Stimulated activated CD4-positive, alpha-beta T cell treated with anti-CD3 and anti-CD28 coated beads, Interleukin-4, amount 100 ng/mL, for 48 hours (primary cell): Measurements from ENCODE around the gene CSAD.
A peak's percentile ranks its signal among the peaks of the same experiment; 100 is the strongest.

Experiments
- DNase-seq, 2 donors: peaks; one replicate each; pipeline ENCODE4 v3.0.0-alpha.2; 2020; ENCODE audit warnings: low read depth in 2 of 2

The CSAD gene

DNA sequence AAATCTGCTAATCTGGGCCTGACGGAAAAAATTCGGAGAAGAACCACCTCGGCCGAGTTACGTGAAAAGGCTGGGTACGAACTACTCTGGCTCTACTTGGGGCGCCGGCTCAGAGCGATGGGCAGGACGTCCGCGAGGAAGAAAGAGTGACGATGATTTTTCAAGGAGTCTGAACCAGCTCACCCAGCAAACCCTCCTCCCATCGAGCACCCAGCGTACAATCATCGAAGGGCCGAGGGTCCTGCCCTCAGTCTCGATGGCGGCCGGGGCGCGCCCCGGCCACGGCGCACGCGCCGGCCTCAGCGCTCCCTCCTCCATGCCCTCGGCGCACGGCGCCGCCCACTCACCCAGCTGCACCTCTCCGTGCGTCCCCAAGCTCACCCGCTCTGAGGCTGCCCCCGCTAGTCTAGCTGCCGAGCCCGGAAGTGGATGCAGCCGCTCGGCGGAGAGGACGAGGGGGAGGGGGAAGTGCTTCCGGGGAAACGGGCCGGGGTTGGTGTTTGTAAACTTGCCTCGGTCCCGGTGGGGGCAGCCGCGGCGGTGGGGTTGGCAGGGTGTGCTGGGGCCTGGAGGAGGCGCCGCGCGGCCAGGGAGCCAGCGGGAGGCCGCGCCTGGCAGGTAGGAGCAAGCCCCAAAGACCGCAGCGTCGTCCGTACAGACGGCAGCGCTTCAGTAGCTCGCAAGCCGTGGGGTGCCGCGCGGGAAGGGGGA, at the start of gene CSAD, which contains the start of gene ZNF740:
Gene CSAD (minus strand): TSS at position 706 of the 711 bp plus-strand sequence. CDS start 7,455 bp downstream, outside the sequence.
Gene ZNF740 (plus strand): TSS at position 503 of the 711 bp plus-strand sequence. CDS start 1,262 bp downstream, outside the sequence.
- DNase-seq = peak; percentile 96 to 99

GRCh38 chr12:53230108-53230845, 49.6 kb upstream of the CSAD start:
- no peak for DNase-seq

GRCh38 chr12:53229454-53229853, 48.7 kb upstream of the CSAD start:
- DNase-seq = no peak

DNA sequence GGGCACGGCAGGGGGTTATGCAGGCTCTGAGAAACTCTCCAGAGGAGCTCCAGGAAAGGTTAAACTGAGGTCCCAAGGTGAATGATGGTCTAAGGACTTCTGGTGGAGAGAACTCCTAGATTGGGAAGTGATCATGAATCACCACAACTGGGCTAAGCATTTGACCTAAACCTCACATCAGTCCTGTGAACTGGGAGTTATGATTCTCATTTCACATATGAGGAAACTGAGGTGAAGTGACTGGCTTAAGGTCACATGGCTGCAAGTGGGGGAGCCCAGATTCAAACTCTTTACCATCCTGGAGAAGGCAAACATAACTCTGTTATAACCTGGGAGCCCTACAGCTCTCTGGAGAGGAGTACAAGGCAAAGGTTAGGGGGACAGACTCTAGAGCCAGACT, 47.1 kb upstream of the CSAD start:
- DNase-seq = no peak

- no peak for DNase-seq
Measured at GRCh38 chr12:53227341-53227740, 46.6 kb upstream of the CSAD start.

DNA sequence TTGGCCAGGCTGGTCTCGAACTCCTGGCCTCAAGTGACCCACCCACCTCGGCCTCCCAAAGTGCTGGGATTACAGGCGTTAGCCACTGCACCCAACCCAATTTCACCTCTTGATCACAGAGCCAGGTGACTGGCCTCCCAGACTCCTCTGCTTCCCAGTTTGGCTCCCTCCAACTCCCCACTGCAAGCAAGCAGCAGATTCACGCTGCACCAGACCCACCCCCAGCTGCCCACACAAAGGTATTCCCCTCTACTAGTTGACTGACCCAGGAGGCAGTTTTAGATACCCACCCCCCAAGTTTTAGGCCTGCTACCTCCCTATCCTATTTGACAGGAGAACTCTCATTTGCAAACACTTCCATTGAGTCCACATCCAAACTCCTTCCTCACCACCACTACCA, 46.1 kb upstream of the CSAD start:
- DNase-seq = no peak

DNA sequence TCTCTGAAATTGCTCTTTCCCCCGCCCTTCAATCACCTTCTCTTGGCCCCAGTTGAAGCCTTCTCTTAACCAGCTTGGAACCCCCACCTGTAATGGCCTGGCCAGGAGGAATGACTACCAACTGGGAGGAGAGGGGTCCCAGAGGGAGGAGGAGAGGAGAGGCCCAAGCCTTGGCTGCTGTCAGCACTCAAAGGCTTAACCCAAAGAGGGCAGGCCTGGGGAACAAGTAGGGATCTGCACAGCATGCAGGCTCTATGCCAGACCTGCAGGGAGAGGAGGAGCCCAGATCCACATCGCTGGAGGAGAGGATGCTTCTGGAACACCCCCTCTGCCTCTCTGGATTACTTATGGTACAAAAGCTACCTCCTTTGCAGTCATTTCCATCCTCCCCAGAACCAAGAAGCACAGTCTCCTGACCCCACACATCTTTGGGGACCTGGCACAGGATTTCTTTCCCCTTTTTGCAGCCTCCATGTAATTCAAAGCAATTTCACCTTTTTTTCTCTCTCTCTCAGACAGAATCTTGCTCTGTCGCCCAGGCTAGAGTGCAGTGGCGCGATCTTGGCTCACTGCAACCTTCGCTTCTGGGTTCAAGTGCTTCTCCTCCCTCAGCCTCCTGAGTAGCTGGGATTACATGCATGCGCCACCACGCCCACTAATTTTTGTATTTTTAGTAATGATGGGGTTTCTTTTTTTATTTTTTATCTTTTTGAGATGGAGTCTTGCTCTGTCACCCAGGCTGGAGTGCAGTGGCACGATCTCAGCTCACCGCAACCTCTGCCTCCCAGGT, 45.1 kb upstream of the CSAD start:
- no peak for DNase-seq

GRCh38 chr12:53224897-53225634, 44.3 kb upstream of the CSAD start:
- DNase-seq = no peak

- no peak for DNase-seq
Measured at GRCh38 chr12:53224061-53224896, 43.6 kb upstream of the CSAD start.

- no peak for DNase-seq
Measured at GRCh38 chr12:53223389-53224060, 42.8 kb upstream of the CSAD start.

GRCh38 chr12:53222806-53223261, 42.1 kb upstream of the CSAD start:
- DNase-seq = no peak

- DNase-seq = no peak
Measured at GRCh38 chr12:53222170-53222721, 41.5 kb upstream of the CSAD start.

- DNase-seq = no peak
Measured at GRCh38 chr12:53221203-53222080, 40.7 kb upstream of the CSAD start.

DNA sequence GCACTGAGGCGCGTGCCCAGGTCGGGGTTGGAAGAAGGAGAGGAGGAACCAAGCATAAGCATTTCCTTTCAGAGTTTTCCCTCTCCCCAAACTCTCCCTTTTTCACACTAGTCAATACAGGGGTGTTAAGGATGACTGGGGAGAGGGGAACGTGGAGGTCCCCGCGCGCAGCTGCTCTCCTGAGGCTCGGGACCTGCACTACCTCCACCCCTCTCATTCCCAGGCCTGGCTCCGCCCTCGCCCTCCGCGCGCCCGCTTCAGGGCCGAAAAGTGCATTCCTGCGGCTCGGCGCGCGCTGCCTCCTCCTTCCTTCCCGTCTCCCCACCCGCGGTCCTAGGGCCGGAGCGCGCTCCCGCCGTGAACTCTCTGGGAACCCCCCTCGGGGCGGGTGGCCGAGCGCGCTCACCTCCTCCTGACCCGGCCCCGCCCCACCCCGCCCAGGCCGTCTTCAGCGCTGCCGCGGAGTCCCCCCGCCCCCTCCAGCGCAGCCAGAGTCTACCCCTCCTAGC, 40.0 kb upstream of the CSAD start:
- peak; percentile 69 to 82 for DNase-seq

DNA sequence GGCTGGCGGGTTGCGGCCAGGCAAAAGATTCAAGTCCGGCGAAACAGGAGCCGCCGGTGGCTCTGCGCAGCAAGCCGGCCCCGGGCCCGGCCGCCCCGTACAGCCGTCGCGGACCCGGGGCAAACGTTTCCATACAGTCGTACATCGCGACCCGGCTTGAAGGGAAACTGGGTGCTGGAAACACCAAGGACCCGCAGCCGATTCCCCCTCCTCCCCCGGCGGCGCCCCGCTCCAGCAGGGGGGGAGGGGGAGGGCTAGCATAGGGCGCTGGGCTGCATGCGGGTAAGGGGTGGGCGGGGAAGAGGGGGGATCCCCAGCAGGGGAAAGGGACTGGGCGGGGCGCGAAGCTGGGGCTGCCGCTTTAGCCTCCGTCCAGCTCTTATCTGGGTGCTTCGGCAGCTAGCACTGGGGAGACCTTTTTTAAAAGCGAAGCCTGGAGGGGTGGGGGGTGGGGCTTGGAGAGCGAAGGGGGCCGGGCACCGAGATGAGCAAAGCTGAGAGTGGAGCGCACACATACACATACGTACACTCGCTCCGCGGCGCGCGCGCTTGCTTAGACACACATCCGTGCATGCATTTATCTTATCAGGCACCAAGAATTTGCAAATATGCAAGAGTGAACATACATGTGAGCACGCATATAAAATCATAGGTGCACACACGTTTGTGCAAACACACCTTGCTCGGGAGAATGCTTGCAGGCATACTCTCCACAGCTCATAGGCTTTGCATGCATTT, 39.4 kb upstream of the CSAD start:
- DNase-seq = peak; percentile 66 to 79

GRCh38 chr12:53219292-53219955, 38.7 kb upstream of the CSAD start:
- DNase-seq = peak; percentile 60 to 69
